Thyroid gland (tissue), 4 donors: ENCODE results near the gene C7orf25.

Source experiments
- POLR2A ChIP-seq, 2 donors: fragments of 450-650 bp; IDR thresholded peaks; one replicate each; pipeline ENCODE4 v1.6.1; 2017; ENCODE audit warnings: antibody characterized with exemption in 2 of 2, mild to moderate bottlenecking in 2 of 2, moderate library complexity in 1 of 2
- TF ChIP-seq, protein P1 (sequence below), 6 experiments: fragments of 200-600 bp in 3 of 6; fragments of 450-650 bp in 3 of 6; sonication (generic) in 3 of 6; IDR thresholded peaks; one replicate each; pipeline ENCODE4 v1.5.1; 2016 to 2019; ENCODE audit warnings: antibody characterized with exemption in 6 of 6, mild to moderate bottlenecking in 2 of 6, inconsistent platforms in 1 of 6, moderate library complexity in 1 of 6

GRCh38 chr7:42961170-42961569 is 49.3 kb upstream of the C7orf25 start:
- TF ChIP-seq, protein P1, sequence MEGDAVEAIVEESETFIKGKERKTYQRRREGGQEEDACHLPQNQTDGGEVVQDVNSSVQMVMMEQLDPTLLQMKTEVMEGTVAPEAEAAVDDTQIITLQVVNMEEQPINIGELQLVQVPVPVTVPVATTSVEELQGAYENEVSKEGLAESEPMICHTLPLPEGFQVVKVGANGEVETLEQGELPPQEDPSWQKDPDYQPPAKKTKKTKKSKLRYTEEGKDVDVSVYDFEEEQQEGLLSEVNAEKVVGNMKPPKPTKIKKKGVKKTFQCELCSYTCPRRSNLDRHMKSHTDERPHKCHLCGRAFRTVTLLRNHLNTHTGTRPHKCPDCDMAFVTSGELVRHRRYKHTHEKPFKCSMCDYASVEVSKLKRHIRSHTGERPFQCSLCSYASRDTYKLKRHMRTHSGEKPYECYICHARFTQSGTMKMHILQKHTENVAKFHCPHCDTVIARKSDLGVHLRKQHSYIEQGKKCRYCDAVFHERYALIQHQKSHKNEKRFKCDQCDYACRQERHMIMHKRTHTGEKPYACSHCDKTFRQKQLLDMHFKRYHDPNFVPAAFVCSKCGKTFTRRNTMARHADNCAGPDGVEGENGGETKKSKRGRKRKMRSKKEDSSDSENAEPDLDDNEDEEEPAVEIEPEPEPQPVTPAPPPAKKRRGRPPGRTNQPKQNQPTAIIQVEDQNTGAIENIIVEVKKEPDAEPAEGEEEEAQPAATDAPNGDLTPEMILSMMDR (IDR thresholded peaks at IDR 0.05), result no peak
- TF ChIP-seq POLR2A (IDR thresholded peaks at IDR 0.05), result no peak
